GM12801 (cell line): ENCODE results near the gene ABCD1.

Experiments
- TF ChIP-seq, protein P1 (sequence below): IDR thresholded peaks from one replicate; pipeline ENCODE4 v1.5.1; 2011; ENCODE audit warnings: control low read depth; ENCODE audit not compliant: insufficient read length; ENCODE audit errors: extremely low read depth

The ABCD1 gene

GRCh38 chrX:153744210-153745066 is 19.8 kb downstream of the ABCD1 start:
- TF ChIP-seq, protein P1, sequence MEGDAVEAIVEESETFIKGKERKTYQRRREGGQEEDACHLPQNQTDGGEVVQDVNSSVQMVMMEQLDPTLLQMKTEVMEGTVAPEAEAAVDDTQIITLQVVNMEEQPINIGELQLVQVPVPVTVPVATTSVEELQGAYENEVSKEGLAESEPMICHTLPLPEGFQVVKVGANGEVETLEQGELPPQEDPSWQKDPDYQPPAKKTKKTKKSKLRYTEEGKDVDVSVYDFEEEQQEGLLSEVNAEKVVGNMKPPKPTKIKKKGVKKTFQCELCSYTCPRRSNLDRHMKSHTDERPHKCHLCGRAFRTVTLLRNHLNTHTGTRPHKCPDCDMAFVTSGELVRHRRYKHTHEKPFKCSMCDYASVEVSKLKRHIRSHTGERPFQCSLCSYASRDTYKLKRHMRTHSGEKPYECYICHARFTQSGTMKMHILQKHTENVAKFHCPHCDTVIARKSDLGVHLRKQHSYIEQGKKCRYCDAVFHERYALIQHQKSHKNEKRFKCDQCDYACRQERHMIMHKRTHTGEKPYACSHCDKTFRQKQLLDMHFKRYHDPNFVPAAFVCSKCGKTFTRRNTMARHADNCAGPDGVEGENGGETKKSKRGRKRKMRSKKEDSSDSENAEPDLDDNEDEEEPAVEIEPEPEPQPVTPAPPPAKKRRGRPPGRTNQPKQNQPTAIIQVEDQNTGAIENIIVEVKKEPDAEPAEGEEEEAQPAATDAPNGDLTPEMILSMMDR = no peak

GRCh38 chrX:153746359-153746758 is 21.7 kb downstream of the ABCD1 start:
- TF ChIP-seq, protein P1 = no peak

GRCh38 chrX:153750127-153750774 is 25.6 kb downstream of the ABCD1 start:
- TF ChIP-seq, protein P1 = no peak

- TF ChIP-seq, protein P1 = no peak
Measured at GRCh38 chrX:153755136-153755535, 30.5 kb downstream of the ABCD1 start.

- TF ChIP-seq, protein P1 = no peak
Measured at GRCh38 chrX:153761863-153762262, 37.2 kb downstream of the ABCD1 start.

DNA sequence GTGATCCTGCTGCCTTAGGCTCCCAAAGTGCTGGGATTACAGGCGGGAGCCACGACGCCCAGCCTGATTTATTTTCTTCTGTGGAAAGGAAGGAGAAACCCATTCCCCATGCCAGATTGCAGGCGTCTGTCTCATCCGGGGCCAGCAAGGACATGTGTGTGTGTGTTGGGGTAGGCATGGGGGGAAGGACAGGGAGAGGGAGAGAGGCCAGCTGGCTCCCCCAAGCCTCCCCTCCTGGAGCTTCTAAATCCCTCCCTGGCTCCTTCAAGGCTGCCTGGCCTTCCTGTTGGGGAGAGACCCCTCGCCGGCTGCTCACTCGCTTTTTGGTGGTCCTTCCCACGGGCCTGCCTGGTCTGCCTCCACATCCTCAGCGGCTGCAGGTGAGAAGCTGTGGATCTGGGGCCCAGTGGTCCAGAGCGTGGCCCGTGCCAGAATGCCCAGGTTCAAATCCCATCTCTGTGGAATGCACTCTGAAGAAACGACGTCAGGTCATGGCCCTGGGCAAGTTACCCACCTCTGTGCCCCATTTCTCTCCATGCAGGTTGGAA is 38.0 kb downstream of the ABCD1 start:
- TF ChIP-seq, protein P1 = no peak

- TF ChIP-seq, protein P1 = no peak
Measured at GRCh38 chrX:153763298-153763932, 38.8 kb downstream of the ABCD1 start.
